GM18868 (cell line): Measurements from ENCODE around the gene SRP54.
"Not testable (repeated sequence)": the region's sequence is repeated elsewhere in the genome, so short reads cannot be mapped to it uniquely, and the experiment has no call there.

ENCODE experiments used
- ATAC-seq: cut with Tn5 transposase; IDR thresholded peaks from one replicate; pipeline ENCODE4 v1.9.1; 2021; ENCODE audit warnings: mild to moderate bottlenecking, moderate library complexity; ENCODE audit not compliant: unreplicated experiment

The SRP54 gene

GRCh38 chr14:34982421-34983147 is at the start of gene SRP54:
SRP54 (plus strand) TSS chr14:34982992; CDS start chr14:34996710, 13,718 bp downstream.
- ATAC-seq, result peak; percentile 85

DNA sequence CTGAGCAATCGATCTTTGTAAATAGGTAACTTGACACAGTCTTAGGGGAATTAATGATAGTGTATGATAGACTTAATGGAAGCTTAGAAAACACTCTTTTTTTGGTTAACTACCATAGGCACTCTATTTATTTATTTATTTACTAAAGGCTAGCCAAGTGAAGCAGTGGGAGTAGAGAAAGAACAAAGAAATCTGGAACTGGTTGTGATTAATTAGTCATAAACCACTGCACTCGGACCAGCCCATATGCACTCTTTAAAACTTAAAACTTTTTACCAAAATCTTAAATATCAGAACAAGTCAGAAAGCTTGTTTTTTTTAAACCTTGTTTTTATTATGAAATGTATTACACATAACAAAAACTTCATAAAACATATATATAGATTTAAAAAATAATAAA is 49.5 kb upstream of the SRP54 start:
- no peak for ATAC-seq

DNA sequence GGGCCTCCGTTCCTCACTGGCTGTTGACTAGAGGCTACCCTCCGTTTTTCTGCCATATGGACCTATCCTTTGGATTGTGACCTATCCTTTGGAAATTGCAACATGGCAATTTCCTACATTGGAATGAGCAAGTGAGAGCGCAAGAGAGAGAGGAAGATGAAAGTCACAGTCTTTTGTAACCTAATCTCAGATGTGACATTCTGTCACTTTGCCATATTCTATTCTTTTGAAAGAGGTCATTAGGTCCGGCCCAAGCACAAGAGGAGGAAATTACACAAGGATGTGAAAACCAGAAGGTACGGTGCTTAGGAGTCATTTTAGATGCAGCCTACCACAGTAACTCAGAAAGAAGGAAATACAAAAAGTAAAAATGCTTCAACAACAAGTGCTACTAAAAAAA is 47.3 kb upstream of the SRP54 start:
- ATAC-seq, result no peak

- ATAC-seq, result peak; percentile 65
Measured at GRCh38 chr14:34937442-34937841, 45.4 kb upstream of the SRP54 start.

DNA sequence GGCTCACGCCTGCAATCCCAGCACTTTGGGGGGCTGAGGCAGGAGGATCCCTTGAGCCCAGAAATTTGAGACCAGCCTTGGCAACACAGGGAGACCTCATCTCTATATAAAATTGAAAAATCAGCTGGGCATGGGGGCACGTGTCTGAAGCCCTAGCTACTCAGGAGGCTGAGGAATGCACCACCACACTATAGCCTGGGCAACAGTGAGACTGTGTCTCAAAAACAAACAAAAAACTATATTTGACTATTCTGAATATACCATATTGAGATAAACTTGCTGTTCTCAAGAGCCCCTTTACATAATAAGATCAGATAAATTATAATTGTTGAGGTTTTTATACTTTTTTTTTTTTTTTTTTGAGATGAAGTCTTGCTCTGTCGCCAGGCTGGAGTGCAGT is 44.9 kb upstream of the SRP54 start:
- ATAC-seq, result peak; percentile 27

DNA sequence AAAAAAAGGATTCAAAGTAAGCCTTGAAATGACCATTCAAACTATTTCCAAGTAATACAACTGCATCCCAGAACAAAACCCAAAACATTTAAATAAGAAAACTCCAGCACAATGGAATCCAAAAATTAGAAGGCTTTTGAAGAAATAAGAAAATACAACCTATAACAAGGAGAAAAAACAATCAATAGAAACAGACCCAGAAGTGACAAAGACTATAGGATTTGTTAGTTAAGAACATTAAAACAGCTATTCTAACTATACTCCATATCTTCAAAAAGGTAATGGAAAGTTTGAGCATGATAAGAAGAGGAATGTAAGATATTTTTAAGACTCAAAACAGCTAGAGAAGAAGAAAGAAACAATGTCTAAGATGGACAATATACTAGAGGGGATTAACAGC is 39.3 kb upstream of the SRP54 start:
- ATAC-seq, result no peak

- no peak for ATAC-seq
Measured at GRCh38 chr14:34944744-34945143, 38.0 kb upstream of the SRP54 start.

- no peak for ATAC-seq
Measured at GRCh38 chr14:34946699-34947098, 36.1 kb upstream of the SRP54 start.

DNA sequence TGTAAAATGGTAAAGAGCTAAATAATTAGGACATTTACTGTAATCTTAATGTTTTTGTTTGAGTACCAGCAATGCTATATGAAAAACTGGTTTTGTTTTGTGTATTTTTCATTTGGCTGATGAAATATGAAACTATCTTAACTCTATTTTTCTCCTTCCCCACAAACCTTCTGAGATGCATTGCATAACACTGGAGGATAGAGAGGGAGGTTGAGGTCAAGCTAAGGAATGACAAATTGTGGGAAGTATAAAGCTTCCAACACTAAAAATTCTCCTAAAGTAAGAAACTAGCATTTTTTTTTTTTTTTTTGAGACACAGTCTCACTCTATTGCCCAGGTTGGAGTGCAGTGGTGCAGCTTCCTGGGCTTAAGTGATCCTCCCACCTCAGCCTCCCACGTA is 31.5 kb upstream of the SRP54 start:
- ATAC-seq, result no peak

- no peak for ATAC-seq
Measured at GRCh38 chr14:34956931-34957330, 25.9 kb upstream of the SRP54 start.

DNA sequence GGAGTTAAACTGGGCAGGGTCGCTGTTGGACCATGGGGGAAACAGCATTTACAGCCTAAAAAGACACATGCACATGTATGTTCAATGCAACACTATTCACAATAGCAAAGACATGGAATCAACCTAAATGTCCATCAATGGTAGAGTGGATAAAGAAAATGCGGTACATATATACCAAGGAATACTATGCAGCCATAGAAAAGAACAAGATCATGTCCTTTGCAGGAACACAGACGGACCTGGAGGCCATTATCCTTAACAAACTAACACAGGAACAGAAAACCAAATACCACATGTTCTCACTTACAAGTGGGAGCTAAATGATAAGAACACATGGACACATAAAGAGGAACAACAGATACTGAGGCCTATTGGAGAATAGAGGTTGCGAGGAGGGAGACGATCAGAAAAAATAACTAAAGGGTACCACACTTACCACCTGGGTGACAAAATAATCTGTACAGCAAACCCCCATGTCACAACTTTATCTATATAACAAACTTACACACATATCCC is 25.0 kb upstream of the SRP54 start:
- ATAC-seq, result no peak

- ATAC-seq, result not testable (repeated sequence)
Measured at GRCh38 chr14:34962106-34962505, 20.7 kb upstream of the SRP54 start.

DNA sequence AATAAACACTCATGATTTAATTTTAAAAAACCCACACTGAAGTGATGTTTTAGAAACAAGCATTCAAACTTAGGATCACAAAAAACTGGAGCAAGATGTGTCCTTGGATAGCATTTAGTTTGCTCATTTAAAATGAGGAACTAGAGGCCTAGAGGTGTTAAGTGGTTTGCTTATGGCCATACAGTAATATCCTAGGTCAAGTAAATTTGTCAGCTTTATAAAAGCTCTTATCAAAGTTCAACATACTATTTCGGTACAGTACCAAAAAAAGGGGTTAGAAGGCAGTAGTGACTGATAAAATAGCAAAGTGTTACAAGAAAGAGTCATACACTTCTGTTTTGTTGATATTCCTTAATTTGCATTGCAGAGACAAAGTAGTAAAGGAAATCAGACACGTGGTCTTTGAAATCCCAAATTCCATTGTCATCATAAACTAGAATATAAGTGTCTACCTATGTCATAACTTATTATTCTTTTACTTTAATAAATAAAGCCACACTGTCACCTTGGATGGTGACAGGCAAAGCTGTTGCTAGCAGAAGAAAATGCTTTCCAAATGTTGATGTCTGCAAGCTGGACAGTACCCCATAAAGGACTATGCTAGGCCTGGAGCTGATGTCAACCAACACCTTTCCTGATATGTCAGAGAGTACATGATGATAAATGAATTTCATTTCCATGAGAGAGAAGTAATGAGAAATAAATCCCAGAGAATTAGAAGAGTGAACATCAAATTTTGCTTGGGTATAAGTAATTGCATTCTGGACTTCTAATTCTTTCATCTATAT is 17.6 kb upstream of the SRP54 start:
- ATAC-seq, result no peak

GRCh38 chr14:34965912-34966311 is 16.9 kb upstream of the SRP54 start:
- ATAC-seq, result peak; percentile 5

- ATAC-seq, result peak; percentile 99
Measured at GRCh38 chr14:34966413-34966812, 16.4 kb upstream of the SRP54 start.

GRCh38 chr14:34970665-34971064 is 12.1 kb upstream of the SRP54 start:
- no peak for ATAC-seq

DNA sequence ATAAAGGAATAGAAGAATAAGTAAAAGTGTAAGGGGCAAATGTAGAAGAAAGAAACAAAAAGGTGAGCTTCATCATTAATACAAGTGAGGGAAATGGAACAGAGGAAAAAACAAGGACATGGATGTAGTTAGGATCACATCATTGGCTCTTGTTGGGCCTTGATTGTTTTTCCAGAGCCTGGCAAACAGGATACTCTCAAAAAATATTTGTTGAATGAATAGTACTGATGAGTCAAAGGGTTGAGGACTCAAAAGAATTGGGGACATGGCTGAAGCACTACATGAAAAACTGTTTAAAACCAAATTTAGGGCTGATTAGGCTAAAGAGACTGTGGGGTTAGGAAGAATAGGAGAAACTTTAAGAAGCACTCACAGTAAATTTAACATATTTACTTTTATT is 11.4 kb upstream of the SRP54 start:
- no peak for ATAC-seq

DNA sequence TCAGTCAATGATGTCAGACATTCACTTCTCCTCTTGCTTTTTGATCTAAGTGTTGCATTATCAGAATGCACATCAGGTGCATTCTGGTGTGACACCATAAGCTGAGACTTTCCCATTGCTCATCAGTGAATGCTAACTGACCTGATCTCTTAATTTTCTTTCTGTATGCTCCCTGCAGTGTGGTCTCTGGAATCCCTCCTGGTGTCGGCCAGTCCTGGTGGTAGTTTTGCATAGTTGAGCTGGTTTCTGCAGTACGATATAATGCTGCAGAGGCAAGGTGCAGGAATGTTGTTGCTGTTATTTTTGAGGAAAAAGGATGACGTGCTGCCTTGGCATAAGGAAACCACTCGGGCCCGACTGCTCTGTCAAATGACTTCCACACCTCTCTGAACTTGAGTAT is 11.0 kb upstream of the SRP54 start:
- ATAC-seq, result no peak

- ATAC-seq, result no peak
Measured at GRCh38 chr14:34978444-34978843, 4.3 kb upstream of the SRP54 start.

DNA sequence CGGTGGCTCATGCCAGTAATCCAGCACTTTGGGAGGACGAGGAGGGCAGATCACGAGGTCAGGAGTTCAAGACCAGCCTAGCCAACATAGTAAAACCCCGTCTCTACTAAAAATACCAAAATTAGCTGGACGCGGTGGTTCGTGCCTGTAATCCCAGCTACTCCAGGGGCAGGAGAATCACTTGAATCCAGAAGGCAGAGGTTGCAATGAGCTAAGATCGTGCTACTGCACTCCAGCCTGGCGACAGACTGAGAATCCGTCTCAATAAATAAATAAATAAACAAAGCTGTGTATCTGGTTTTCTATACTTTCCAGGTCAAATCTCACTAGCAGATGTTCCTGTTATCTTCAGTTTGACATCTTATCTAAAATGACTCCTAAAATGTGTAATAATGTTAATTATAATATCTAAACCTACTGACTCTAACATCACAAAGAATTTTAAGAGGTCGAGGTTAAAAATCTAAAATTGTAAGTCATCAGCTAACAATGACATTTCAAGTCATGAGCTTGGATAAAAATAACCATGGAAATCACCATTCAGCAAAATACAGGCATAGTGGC is 2.4 kb upstream of the SRP54 start:
- ATAC-seq, result no peak

DNA sequence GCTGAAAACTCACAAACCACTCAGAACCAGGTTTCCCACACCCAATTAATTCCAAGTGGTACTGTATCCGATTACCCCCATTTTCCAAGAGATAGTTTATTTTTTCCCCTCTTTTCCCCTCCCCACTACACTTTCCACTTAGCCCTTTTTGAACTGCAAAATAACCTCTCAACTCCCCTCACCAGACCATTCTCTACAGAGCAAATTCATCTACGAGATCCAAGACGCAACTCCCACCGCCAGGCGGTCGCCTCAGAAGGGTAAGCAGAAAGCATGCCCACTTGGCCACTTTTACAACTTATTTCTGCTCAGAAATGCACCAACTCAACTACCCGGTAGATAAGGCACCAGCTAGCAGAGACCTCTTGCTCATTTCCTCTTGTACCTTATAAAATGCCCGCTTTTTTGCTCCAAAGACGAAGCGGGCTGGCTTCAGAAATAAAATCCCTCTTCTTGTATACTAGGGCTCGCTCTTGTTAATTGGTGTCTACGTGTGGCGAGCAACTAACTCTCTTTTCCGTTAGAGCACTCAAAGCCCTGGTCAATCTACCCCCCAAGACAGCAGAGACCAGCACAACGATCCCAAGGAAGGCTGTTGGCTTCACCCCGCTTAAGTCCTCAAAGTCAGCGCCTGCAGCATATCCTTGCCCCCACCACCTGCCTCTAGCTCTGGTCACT is 910 bp upstream of the SRP54 start:
- ATAC-seq, result peak; percentile 6
